ENCODE results near the gene LUZP2.

Gene LUZP2

DNA sequence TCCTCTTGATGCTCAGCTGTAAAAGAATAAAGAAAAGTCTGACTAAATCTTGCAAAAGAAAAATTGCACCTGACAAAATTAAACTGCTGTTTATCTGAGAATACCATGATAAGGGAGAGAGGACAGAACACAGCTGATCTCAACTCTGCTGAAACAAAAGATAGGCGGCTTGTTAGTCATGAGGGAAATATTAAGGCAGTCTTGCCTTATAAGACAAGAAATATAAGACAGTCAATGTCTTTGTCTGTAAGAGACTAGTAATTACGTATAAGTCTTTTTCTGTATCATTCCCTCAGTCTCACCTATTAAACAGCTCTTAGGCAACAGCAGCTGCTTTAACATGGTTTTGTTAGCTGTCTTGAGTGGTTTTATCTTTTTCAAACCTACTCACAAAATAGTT is 296.6 kb downstream of the LUZP2 start:
- H3K4me2 ChIP-seq (ENCODE audit: low read length) = no peak overlapping the region
- no peak overlapping the region for H3K4me3 ChIP-seq (ENCODE audit: low read depth, low read length, poor library complexity, severe bottlenecking)

DNA sequence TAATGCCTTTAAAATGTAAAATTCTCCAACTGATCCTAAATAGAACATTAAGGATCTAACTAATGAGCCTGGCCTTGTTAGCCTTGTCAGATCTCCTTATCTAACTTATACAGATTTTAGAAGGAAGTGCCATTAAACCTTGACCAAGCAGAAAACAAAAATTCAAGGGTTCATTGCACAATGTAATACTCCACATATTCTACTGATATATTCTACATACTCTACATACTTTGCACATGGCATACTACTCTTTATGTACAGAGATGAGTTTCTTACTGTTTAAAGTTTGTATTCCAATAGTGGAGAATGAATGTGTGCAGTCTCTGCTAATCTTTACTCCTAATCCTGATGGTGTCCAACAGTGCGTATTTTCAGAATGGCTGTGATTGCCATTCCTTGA is 297.2 kb downstream of the LUZP2 start:
- H3F3A ChIP-seq (ENCODE audit: insufficient read depth, low read length) = no peaks in the 10 kb centered on the region
- no peaks in the 10 kb centered on the region for H3K79me2 ChIP-seq (ENCODE audit: insufficient read depth, low read length)
- no peak overlapping the region for H3K9ac ChIP-seq (ENCODE audit: low read length)
- H4K20me1 ChIP-seq (ENCODE audit: insufficient read depth, low read length) = no peaks in the 10 kb centered on the region
- H3K9me3 ChIP-seq (ENCODE audit: low read length) = no peaks in the 10 kb centered on the region
- H3K4me1 ChIP-seq (ENCODE audit: insufficient read depth, low read length, severe bottlenecking) = no peaks in the 10 kb centered on the region
- H3K36me3 ChIP-seq (ENCODE audit: insufficient read depth, low read length) = no peaks in the 10 kb centered on the region
- no peak overlapping the region for H3K4me2 ChIP-seq (ENCODE audit: low read length)
- H3K9me2 ChIP-seq (ENCODE audit: low read depth, low read length) = no peaks in the 10 kb centered on the region
- H2AFZ ChIP-seq (ENCODE audit: low read length) = no peak overlapping the region
- TF ChIP-seq, protein P1, sequence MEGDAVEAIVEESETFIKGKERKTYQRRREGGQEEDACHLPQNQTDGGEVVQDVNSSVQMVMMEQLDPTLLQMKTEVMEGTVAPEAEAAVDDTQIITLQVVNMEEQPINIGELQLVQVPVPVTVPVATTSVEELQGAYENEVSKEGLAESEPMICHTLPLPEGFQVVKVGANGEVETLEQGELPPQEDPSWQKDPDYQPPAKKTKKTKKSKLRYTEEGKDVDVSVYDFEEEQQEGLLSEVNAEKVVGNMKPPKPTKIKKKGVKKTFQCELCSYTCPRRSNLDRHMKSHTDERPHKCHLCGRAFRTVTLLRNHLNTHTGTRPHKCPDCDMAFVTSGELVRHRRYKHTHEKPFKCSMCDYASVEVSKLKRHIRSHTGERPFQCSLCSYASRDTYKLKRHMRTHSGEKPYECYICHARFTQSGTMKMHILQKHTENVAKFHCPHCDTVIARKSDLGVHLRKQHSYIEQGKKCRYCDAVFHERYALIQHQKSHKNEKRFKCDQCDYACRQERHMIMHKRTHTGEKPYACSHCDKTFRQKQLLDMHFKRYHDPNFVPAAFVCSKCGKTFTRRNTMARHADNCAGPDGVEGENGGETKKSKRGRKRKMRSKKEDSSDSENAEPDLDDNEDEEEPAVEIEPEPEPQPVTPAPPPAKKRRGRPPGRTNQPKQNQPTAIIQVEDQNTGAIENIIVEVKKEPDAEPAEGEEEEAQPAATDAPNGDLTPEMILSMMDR (IDR thresholded peaks at IDR 0.05; ENCODE audit: low read length) = no peak
- no peak for TF ChIP-seq EZH2 (IDR thresholded peaks at IDR 0.05; ENCODE audit: borderline replicate concordance, low read length)
- H3K27ac ChIP-seq (ENCODE audit: low read depth, low read length, poor library complexity, severe bottlenecking) = no peak overlapping the region
- H3K4me3 ChIP-seq (ENCODE audit: low read depth, low read length, poor library complexity, severe bottlenecking) = no peak overlapping the region
- no peaks in the 10 kb centered on the region for H3K27me3 ChIP-seq (ENCODE audit: insufficient read depth, low read length)

More for the DNA sequence above, 296.6 kb downstream of the LUZP2 start:
- no peaks in the 10 kb centered on the region for H3K36me3 ChIP-seq (ENCODE audit: insufficient read depth, low read length)
- no peak overlapping the region for H2AFZ ChIP-seq (ENCODE audit: low read length)
- no peaks in the 10 kb centered on the region for H4K20me1 ChIP-seq (ENCODE audit: insufficient read depth, low read length)
- no peaks in the 10 kb centered on the region for H3K4me1 ChIP-seq (ENCODE audit: insufficient read depth, low read length, severe bottlenecking)
- no peaks in the 10 kb centered on the region for H3F3A ChIP-seq (ENCODE audit: insufficient read depth, low read length)
- no peaks in the 10 kb centered on the region for H3K9me2 ChIP-seq (ENCODE audit: low read depth, low read length)
- no peaks in the 10 kb centered on the region for H3K9me3 ChIP-seq (ENCODE audit: low read length)
- no peaks in the 10 kb centered on the region for H3K27me3 ChIP-seq (ENCODE audit: insufficient read depth, low read length)
- no peaks in the 10 kb centered on the region for H3K79me2 ChIP-seq (ENCODE audit: insufficient read depth, low read length)
- H3K27ac ChIP-seq (ENCODE audit: low read depth, low read length, poor library complexity, severe bottlenecking) = no peak overlapping the region
- H3K9ac ChIP-seq (ENCODE audit: low read length) = no peak overlapping the region
- TF ChIP-seq EZH2 (IDR thresholded peaks at IDR 0.05; ENCODE audit: borderline replicate concordance, low read length) = no peak
- TF ChIP-seq, protein P1 (IDR thresholded peaks at IDR 0.05; ENCODE audit: low read length) = no peak

DNA sequence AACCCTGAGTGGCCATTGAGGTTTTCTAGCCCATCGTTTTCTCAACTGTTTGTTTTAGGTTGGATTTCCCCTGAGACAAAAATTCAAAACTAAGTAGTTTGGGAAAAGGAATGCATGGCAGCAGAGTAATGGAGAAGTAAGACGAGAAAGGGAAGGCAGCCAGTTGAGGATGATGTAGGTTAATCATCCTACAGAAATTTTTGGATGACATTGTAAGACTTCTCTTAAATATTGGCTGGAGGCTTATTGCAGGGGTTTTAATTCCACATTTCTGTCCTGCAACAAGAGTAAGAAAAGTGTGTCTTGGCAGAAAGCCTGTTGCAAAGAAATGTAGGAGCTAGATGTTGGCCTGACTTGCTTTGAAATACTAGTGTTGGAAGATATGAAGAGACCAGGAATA is 308.8 kb downstream of the LUZP2 start:
- Histone ChIP-seq H3K4me1 (ENCODE audit: insufficient read depth, low read length, severe bottlenecking) (no peaks in the 10 kb centered on the region), H3F3A (ENCODE audit: insufficient read depth, low read length) (no peaks in the 10 kb centered on the region), H3K27ac (ENCODE audit: low read depth, low read length, poor library complexity, severe bottlenecking) (no peak overlapping the region), H3K79me2 (ENCODE audit: insufficient read depth, low read length) (no peaks in the 10 kb centered on the region), H2AFZ (ENCODE audit: low read length) (no peak overlapping the region), H3K27me3 (ENCODE audit: insufficient read depth, low read length) (no peaks in the 10 kb centered on the region), H3K9ac (ENCODE audit: low read length) (no peak overlapping the region), H3K9me3 (ENCODE audit: low read length) (no peaks in the 10 kb centered on the region), H3K36me3 (ENCODE audit: insufficient read depth, low read length) (no peaks in the 10 kb centered on the region), H3K4me3 (ENCODE audit: low read depth, low read length, poor library complexity, severe bottlenecking) (no peak overlapping the region), H3K9me2 (ENCODE audit: low read depth, low read length) (no peaks in the 10 kb centered on the region), H3K4me2 (ENCODE audit: low read length) (no peak overlapping the region), H4K20me1 (ENCODE audit: insufficient read depth, low read length) (no peaks in the 10 kb centered on the region)
- no peak for TF ChIP-seq EZH2 (IDR thresholded peaks at IDR 0.05; ENCODE audit: borderline replicate concordance, low read length)
- TF ChIP-seq, protein P1 (IDR thresholded peaks at IDR 0.05; ENCODE audit: low read length) = no peak
